Fibroblast of lung (primary cell): Measurements from ENCODE around the gene PTX4. TPM values are rescaled to one million over a fixed set of nuclear protein-coding genes. Genes with fewer than 3 reads are reported as not detected.
"Not testable (repeated sequence)": the region's sequence is repeated elsewhere in the genome, so short reads cannot be mapped to it uniquely, and the experiment has no call there.

ENCODE experiments used
- DNase-seq, 2 donors: peaks; one replicate each; pipeline versions ENCODE4 v3.0.0 to v3.0.0-alpha.2; 2010; ENCODE audit warnings: low read depth in 2 of 2
- H2AFZ ChIP-seq: 2 replicates; pipeline ENCODE4 v1.5.1; 2012; ENCODE audit warnings: low read length, control low read depth, inconsistent platforms
- H3K27ac ChIP-seq: 2 replicates; pipeline ENCODE4 v1.5.1; 2011; ENCODE audit warnings: low read length, control low read depth; ENCODE audit not compliant: insufficient read depth
- H3K27me3 ChIP-seq: 2 replicates; pipeline ENCODE4 v1.5.1; 2011; ENCODE audit warnings: mild to moderate bottlenecking, low read length; ENCODE audit not compliant: control insufficient read depth, insufficient read depth
- H3K36me3 ChIP-seq: 2 replicates; pipeline ENCODE4 v1.5.1; 2011; ENCODE audit warnings: low read length; ENCODE audit not compliant: control insufficient read depth, insufficient read depth
- H3K4me1 ChIP-seq: 2 replicates; pipeline ENCODE4 v1.5.1; 2011; ENCODE audit warnings: low read length; ENCODE audit not compliant: control insufficient read depth, insufficient read depth; ENCODE audit errors: extremely low read depth
- H3K4me2 ChIP-seq: 2 replicates; pipeline ENCODE4 v1.5.1; 2011; ENCODE audit warnings: low read length, control low read depth; ENCODE audit not compliant: insufficient read depth; ENCODE audit errors: extremely low read depth
- H3K4me3 ChIP-seq, 4 experiments: fragments of 200-600 bp in 1 of 4; sonication (generic) in 1 of 4; replicated peaks in 1 of 4; 2 replicates each; pipeline ENCODE4 v1.5.1; 2011 to 2016; ENCODE audit warnings: low read length in 4 of 4, low read depth in 3 of 4, mild to moderate bottlenecking in 3 of 4, control low read depth in 2 of 4, inconsistent platforms in 1 of 4, mixed read lengths in 1 of 4; ENCODE audit not compliant: insufficient read depth in 1 of 4; ENCODE audit errors: control extremely low read depth in 1 of 4
- H3K79me2 ChIP-seq: 2 replicates; pipeline ENCODE4 v1.5.1; 2012; ENCODE audit warnings: mild to moderate bottlenecking, low read length, inconsistent platforms; ENCODE audit not compliant: control insufficient read depth, insufficient read depth
- H3K9ac ChIP-seq: 2 replicates; pipeline ENCODE4 v1.5.1; 2011; ENCODE audit warnings: mild to moderate bottlenecking, low read length, control low read depth; ENCODE audit not compliant: insufficient read depth
- H3K9me3 ChIP-seq: 2 replicates; pipeline ENCODE4 v1.5.1; 2012; ENCODE audit warnings: low read depth, low read length; ENCODE audit not compliant: control insufficient read depth, insufficient read depth
- H4K20me1 ChIP-seq: 2 replicates; pipeline ENCODE4 v1.5.1; 2011; ENCODE audit warnings: low read length; ENCODE audit not compliant: control insufficient read depth, insufficient read depth; ENCODE audit errors: extremely low read depth
- EZH2 ChIP-seq: IDR thresholded peaks from 2 replicates; pipeline ENCODE4 v1.5.1; 2012; ENCODE audit warnings: low read length, control low read depth, mild to moderate bottlenecking; ENCODE audit errors: missing control alignments
- polyA plus RNA-seq, 2 donors: library from polyadenylated mRNA; depleted of rRNA in 1 of 2; stranded (reverse) in 1 of 2; unstranded in 1 of 2; fragments of >200 nt; gene quantifications; 2 replicates each; pipeline ENCODE4 v1.2.1, GENCODE V29; 2011 to 2012; ENCODE audit warnings: missing spikeins in 1 of 2
- total RNA-seq: library from RNA; depleted of rRNA; stranded (reverse); fragments of >200 nt; gene quantifications from 2 replicates; pipeline ENCODE4 v1.2.1, GENCODE V29; 2014
- TF ChIP-seq, protein P1 (sequence below), 2 donors: IDR thresholded peaks in 1 of 2; conservative IDR thresholded peaks in 1 of 2; 1 replicate in 1 of 2; 2 replicates in 1 of 2; pipeline ENCODE4 v1.5.1; 2011 to 2012; ENCODE audit warnings: low read length in 2 of 2, control low read depth in 1 of 2, inconsistent platforms in 1 of 2, low read depth in 1 of 2, mild to moderate bottlenecking in 1 of 2

PTX4 gene
- total and polyA plus RNA-seq, 2 donors (not counting 1 experiment from before 2014, with no cell fraction given): not detected

DNA sequence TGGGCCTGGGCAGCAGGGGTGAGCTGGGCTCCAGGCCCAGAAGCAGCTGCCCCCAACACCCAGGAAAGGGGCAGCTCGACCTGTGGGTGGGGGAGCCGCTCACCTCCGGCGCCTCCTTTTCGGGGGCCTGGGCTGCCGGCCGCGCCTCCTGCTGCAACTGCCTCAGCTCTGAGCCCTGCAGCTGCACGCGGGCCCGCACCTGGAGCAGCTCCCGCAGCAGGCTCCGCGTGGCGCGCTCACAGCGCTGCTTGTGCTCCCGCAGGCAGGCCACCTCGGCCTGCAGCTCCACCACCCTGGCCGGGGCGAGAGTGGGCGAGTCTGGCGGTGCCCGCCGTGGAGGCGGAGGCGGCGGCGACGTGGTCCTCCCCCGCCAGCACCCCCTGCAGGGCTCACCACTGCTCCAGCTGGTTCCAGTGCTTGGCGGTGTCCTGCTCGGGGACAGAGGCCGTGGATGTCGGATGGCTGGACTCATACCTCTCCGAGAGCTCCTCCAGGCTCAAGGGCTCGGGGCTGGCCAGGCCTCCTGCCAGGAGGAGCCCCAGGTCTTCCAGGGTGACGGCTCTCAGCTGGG lies 45.3 kb downstream of the PTX4 start:
- no peak for TF ChIP-seq EZH2
- TF ChIP-seq, protein P1, sequence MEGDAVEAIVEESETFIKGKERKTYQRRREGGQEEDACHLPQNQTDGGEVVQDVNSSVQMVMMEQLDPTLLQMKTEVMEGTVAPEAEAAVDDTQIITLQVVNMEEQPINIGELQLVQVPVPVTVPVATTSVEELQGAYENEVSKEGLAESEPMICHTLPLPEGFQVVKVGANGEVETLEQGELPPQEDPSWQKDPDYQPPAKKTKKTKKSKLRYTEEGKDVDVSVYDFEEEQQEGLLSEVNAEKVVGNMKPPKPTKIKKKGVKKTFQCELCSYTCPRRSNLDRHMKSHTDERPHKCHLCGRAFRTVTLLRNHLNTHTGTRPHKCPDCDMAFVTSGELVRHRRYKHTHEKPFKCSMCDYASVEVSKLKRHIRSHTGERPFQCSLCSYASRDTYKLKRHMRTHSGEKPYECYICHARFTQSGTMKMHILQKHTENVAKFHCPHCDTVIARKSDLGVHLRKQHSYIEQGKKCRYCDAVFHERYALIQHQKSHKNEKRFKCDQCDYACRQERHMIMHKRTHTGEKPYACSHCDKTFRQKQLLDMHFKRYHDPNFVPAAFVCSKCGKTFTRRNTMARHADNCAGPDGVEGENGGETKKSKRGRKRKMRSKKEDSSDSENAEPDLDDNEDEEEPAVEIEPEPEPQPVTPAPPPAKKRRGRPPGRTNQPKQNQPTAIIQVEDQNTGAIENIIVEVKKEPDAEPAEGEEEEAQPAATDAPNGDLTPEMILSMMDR (conservative IDR thresholded peaks at IDR 0.05 in 1 of 2, IDR thresholded peaks at IDR 0.05 in 1 of 2; ENCODE audit: low read depth in 1 of 2, low read length in 2 of 2): no peak
- Histone ChIP-seq H3K4me1 (no peaks in the 10 kb centered on the region), H3K4me3 (no peak overlapping the region), H3K4me2 (no peak overlapping the region), H3K27ac (no peak overlapping the region), H2AFZ (no peak overlapping the region), H3K9me3 (no peaks in the 10 kb centered on the region), H3K79me2 (no peaks in the 10 kb centered on the region), H4K20me1 (no peaks in the 10 kb centered on the region), H3K36me3 (peaks cover 11% of the 10 kb centered on the region), H3K27me3 (no peaks in the 10 kb centered on the region), H3K9ac (no peak overlapping the region)
- no peak for DNase-seq

DNA sequence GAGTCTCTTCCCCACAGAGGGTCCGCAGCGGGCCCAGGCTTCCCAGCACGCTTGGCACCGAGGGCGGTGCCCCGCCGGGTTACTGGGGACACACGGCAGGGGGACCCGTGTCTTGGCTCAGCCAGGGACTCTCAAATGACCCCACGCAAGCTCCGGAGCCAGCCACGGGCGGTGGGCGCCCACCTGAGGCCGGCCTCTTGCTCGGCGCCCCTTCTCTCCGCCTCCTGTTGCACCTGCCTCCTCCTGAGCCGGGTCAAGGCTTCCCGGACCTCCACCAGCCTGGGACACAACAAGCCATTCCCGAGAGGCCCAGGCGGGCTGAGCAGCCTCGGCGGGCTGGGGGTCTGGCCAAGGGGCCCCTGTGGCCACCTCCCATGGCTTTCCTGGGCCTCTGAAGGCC lies 46.0 kb downstream of the PTX4 start:
- Histone ChIP-seq H4K20me1 (no peaks in the 10 kb centered on the region), H3K4me3 (no peak overlapping the region), H3K4me1 (no peaks in the 10 kb centered on the region), H2AFZ (no peak overlapping the region), H3K79me2 (no peaks in the 10 kb centered on the region), H3K27me3 (no peaks in the 10 kb centered on the region), H3K9me3 (no peaks in the 10 kb centered on the region), H3K36me3 (peaks cover 7% of the 10 kb centered on the region), H3K4me2 (no peak overlapping the region), H3K27ac (no peak overlapping the region), H3K9ac (no peak overlapping the region)
- TF ChIP-seq EZH2: no peak
- TF ChIP-seq, protein P1 (conservative IDR thresholded peaks at IDR 0.05 in 1 of 2, IDR thresholded peaks at IDR 0.05 in 1 of 2; ENCODE audit: low read depth in 1 of 2, low read length in 2 of 2): no peak
- no peak for DNase-seq

DNA sequence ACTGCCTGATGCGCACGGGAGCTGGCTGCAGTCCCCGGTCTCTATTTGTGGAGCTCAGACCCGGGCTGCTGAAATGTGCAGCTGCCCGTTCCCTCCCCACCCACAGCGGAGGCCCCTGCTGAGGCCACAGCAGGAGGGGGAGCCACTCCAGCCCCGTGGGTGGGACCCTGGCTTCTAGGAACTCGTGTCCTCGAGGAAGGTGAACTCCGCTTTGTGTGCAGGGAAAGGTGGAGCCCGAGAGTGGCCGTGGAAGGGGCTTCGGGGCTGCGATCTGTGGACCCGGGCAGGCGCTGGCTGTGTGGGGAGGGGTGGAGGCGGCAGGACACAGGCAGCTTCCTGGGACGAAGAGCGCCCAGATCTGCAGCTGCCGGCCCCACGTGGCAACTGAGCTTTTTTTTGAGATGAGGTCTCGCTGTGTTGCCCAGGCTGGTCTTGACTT lies 47.3 kb downstream of the PTX4 start:
- Histone ChIP-seq H2AFZ (no peak overlapping the region), H3K9ac (no peak overlapping the region), H3K27ac (no peak overlapping the region), H3K79me2 (no peaks in the 10 kb centered on the region), H3K4me3 (no peak overlapping the region), H3K4me1 (no peaks in the 10 kb centered on the region), H3K36me3 (peaks cover 3% of the 10 kb centered on the region), H3K4me2 (no peak overlapping the region), H3K9me3 (no peaks in the 10 kb centered on the region), H3K27me3 (no peaks in the 10 kb centered on the region), H4K20me1 (no peaks in the 10 kb centered on the region)
- DNase-seq: no peak
- TF ChIP-seq, protein P1 (conservative IDR thresholded peaks at IDR 0.05 in 1 of 2, IDR thresholded peaks at IDR 0.05 in 1 of 2; ENCODE audit: low read depth in 1 of 2, low read length in 2 of 2): no peak
- TF ChIP-seq EZH2: no peak

DNA sequence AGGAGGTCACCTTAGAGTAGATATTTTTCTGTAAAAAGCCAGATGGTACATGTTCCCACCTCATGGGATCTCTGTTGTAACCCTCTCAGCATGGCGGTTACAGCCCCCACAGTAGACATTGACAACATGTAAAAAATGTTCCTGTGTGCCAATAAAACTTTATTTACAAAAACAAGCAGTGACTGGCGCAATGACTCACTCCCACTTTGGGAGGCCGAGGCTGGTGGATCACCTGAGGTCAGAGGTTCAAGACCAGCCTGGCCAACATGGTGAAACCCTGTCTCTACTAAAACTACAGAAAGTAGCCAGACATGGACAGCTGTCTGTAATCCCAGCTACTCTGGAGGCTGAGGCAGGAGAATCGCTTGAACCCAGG lies 49.1 kb downstream of the PTX4 start:
- not testable (repeated sequence) for H3K36me3 ChIP-seq, H3K9me3 ChIP-seq, DNase-seq, H3K4me1 ChIP-seq, H3K79me2 ChIP-seq, H3K9ac ChIP-seq, H3K27me3 ChIP-seq, H3K27ac ChIP-seq, H2AFZ ChIP-seq, H4K20me1 ChIP-seq, H3K4me2 ChIP-seq, H3K4me3 ChIP-seq
